Activated CD4-positive, alpha-beta T cell treated with anti-CD3 and anti-CD28 coated beads, Interleukin-2, amount 10 ng/mL, durations not matched to agents 7 days and 5 days (primary cell): ENCODE measurements around the gene ALOXE3. TPM values are rescaled to one million over a fixed set of nuclear protein-coding genes. Genes with fewer than 3 reads are reported as not detected.

Experiments
- microRNA-seq: library from miRNA; unstranded; fragments of <30 nt; microRNA quantifications from one replicate; pipeline ENCODE4 v1.2.0, GENCODE V29; 2021; ENCODE audit warnings: borderline microRNAs expressed, borderline replicate concordance
- total RNA-seq, 2 experiments: library from RNA; stranded (reverse); gene quantifications; one replicate each; pipeline ENCODE4 v1.2.3, GENCODE V29; 2021

Gene ALOXE3
- total RNA-seq, 2 experiments from 2014 or later, result not detected

Small RNA genes lying within 50 kb of the gene (microRNA-seq; reads per million reads assigned to microRNA genes)
- gene MIR4314 (not detected), gene MIR6883 (not detected)

Other genes with a start within 250 kb of the ALOXE3 start
- 100 to 1,000 TPM; 216 to 223 TPM for gene CHD3, start 229.7 kb downstream of the ALOXE3 start, total RNA-seq
- gene RNF227, start 202.2 kb downstream of the ALOXE3 start, total RNA-seq, result 1 to 10 TPM; 4.4 to 4.5 TPM
- 10 to 100 TPM; 11.8 to 12.4 TPM for gene KCNAB3, start 188.7 kb downstream of the ALOXE3 start, total RNA-seq
- 100 to 1,000 TPM; 235 to 251 TPM for gene TRAPPC1, start 186.6 kb downstream of the ALOXE3 start, total RNA-seq
- 10 to 100 TPM; 74.3 to 77.4 TPM for gene CNTROB, start 186.3 kb downstream of the ALOXE3 start, total RNA-seq
- gene GUCY2D, start 115.9 kb downstream of the ALOXE3 start, total RNA-seq, result not detected
- not detected for gene ALOX15B, start 79.5 kb downstream of the ALOXE3 start, total RNA-seq
- under 1 TPM; 0.27 to 0.31 TPM for gene ALOX12B, start 30.8 kb downstream of the ALOXE3 start, total RNA-seq
- under 1 TPM; 0.15 to 0.20 TPM for gene HES7, start 5.6 kb upstream of the ALOXE3 start, total RNA-seq
- 10 to 100 TPM; 26.9 to 28.7 TPM for gene PER1, start 33.9 kb upstream of the ALOXE3 start, total RNA-seq
- gene VAMP2, start 44.4 kb upstream of the ALOXE3 start, total RNA-seq, result 10 to 100 TPM; 71.1 to 79.1 TPM
- 10 to 100 TPM; 34.8 to 37.2 TPM for gene TMEM107, start 57.9 kb upstream of the ALOXE3 start, total RNA-seq
- gene BORCS6, start 71.7 kb upstream of the ALOXE3 start, total RNA-seq, result 10 to 100 TPM; 12.2 to 12.9 TPM
- 100 to 1,000 TPM; 188 to 224 TPM for gene AURKB, start 92.1 kb upstream of the ALOXE3 start, total RNA-seq
- 100 to 1,000 TPM; 125 to 126 TPM for gene CTC1, start 129.5 kb upstream of the ALOXE3 start, total RNA-seq
- gene PFAS, start 130.8 kb upstream of the ALOXE3 start, total RNA-seq, result 10 to 100 TPM; 54.0 to 60.4 TPM
- gene RANGRF, start 170.2 kb upstream of the ALOXE3 start, total RNA-seq, result 10 to 100 TPM; 41.2 to 48.9 TPM
- 10 to 100 TPM; 11.7 to 12.4 TPM for gene SLC25A35, start 176.9 kb upstream of the ALOXE3 start, total RNA-seq
- not detected for gene ARHGEF15, start 191.7 kb upstream of the ALOXE3 start, total RNA-seq
- gene ODF4, start 221.3 kb upstream of the ALOXE3 start, total RNA-seq, result not detected